Placental pericyte (primary cell): ENCODE measurements around the gene OR9A2. TPM values are rescaled to one million over a fixed set of nuclear protein-coding genes. Genes with fewer than 3 reads are reported as not detected.

Experiments
- total RNA-seq: library from RNA; depleted of rRNA; stranded (reverse); fragments of >200 nt; gene quantifications from 2 replicates; pipeline ENCODE4 v1.2.3, GENCODE V29; 2012

OR9A2 gene, protein sequence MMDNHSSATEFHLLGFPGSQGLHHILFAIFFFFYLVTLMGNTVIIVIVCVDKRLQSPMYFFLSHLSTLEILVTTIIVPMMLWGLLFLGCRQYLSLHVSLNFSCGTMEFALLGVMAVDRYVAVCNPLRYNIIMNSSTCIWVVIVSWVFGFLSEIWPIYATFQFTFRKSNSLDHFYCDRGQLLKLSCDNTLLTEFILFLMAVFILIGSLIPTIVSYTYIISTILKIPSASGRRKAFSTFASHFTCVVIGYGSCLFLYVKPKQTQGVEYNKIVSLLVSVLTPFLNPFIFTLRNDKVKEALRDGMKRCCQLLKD
- total RNA-seq, result not detected in 2 replicates

DNA sequence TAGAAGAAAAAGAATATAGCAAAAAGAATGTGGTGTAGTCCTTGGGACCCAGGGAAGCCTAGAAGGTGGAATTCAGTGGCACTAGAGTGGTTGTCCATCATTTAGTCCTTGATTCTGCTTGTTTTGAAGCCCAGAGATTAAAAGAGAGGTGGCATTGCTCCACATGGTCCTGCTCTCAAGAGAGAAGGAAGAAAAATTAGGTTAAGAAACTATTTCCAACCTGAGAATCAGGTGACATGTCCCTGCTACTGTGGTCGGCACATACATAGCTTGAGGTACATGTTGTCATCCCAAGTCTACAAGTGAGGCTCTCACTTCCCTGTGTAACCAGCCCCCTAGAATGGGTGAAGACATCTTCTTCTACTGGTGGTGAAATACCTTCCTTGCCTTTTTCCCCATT is at the start of gene OR9A2:
Gene OR9A2 (minus strand): TSS at position 101 of the 400 bp plus-strand sequence. CDS start 0 bp downstream, at position 101.

DNA sequence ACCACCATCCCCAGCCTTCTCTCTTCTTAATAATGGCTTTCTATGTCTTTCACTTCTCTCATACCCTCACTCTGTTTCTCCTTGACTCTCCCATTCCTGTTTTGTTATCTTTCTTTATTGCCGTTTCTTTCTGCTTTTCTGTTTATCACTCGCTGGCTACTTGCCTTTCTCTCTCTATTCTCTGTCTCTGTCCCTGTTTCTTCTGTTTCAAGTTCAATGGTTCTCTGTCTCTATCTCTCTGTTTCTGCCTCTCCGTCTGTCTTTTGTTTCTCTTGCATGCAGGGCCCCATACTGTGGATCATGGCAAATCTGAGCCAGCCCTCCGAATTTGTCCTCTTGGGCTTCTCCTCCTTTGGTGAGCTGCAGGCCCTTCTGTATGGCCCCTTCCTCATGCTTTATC is 25.1 kb upstream of the OR9A2 start, which contains the start of gene OR6V1:
Gene OR6V1 (plus strand): TSS at position 301 of the 400 bp plus-strand sequence. CDS start 0 bp downstream, at position 301.

Other genes with a start within 250 kb of the OR9A2 start
- gene EPHB6, start 172.1 kb downstream of the OR9A2 start, total RNA-seq, result 2.4 and 26.8 TPM in 2 replicates
- not detected in 2 replicates for gene TRPV6, start 141.4 kb downstream of the OR9A2 start, total RNA-seq
- gene TRPV5, start 93.4 kb downstream of the OR9A2 start, total RNA-seq, result not detected in 2 replicates
- gene LLCFC1, start 87.6 kb downstream of the OR9A2 start, total RNA-seq, result not detected in 2 replicates
- gene KEL, start 64.8 kb downstream of the OR9A2 start, total RNA-seq, result not detected in 2 replicates
- not detected in 2 replicates for gene OR6V1, start 25.2 kb upstream of the OR9A2 start, total RNA-seq
- gene PIP, start 104.9 kb upstream of the OR9A2 start, total RNA-seq, result not detected in 2 replicates
- not detected in 2 replicates for gene TAS2R39, start 156.3 kb upstream of the OR9A2 start, total RNA-seq
- not detected in 2 replicates for gene TAS2R40, start 194.9 kb upstream of the OR9A2 start, total RNA-seq
- 62.4 and 63.2 TPM in 2 replicates for gene GSTK1, start 236.3 kb upstream of the OR9A2 start, total RNA-seq